ENCODE results near the gene E4F1.

DNA sequence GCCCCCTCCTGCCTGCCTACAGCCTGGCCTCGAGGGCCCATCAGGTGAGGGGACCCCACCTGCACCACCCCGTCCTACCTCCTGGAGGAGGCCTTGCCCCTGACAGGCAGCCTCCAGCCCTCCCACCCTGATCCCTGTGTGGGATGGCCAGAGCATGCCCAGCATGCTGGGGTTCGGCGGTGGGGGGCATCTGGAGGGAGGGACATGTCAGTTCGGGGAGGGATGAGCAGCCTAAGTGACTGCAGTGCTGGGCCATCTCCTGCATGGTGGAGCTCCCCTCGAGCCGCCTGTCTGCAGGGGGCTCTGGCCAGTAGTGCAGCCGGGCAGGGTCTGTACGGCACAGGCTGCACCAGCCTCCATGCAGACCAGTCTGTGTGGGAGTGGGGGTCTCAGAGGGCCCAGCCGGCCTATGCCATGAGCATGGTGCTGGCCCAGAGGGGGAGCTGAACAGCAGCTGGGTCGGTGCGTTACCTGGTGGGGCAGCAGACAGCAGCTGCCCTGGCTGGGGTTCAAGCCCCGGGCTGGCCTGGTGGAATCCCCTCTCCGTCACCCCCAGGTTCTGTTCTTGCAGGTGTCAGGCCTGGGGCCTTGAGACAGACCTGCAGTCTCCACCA lies 48.6 kb downstream of the E4F1 start:
- TF ChIP-seq GATA2 (IDR thresholded peaks at IDR 0.05; ENCODE audit: low read depth, low read length) (no peak), GATA3 (IDR thresholded peaks at IDR 0.05; ENCODE audit: low read depth, low read length) (no peak)

All from SH-SY5Y (cell line).